HEK293 (cell line): ENCODE measurements around the gene RPL23.

Source experiments
- CTCF ChIA-PET: fragments of 350-600 bp; formaldehyde crosslinking; extraction: SDS; loops from one replicate; lab custom pipeline; 2021; ENCODE audit warnings: antibody characterized with exemption; lab: Yijun Ruan, JAX
- POLR2A ChIA-PET: fragments of 300-600 bp; formaldehyde crosslinking; extraction: SDS; loops from one replicate; lab custom pipeline; 2020; ENCODE audit warnings: antibody characterized with exemption, inconsistent platforms; lab: Yijun Ruan, JAX
- H3K27ac ChIP-seq: fragments of 200-500 bp; sonication (Bioruptor generic); 2 replicates; pipeline ENCODE4 v1.5.1; 2014; ENCODE audit warnings: low read depth, low read length, control low read depth, inconsistent platforms; ENCODE audit errors: extremely low read depth
- H3K36me3 ChIP-seq, 2 experiments: fragments of 200-500 bp in 1 of 2; sonication (Bioruptor generic) in 1 of 2; 1 replicate in 1 of 2; 2 replicates in 1 of 2; pipeline ENCODE4 v1.5.1; 2014 to 2017; ENCODE audit warnings: inconsistent platforms in 2 of 2, low read length in 2 of 2; ENCODE audit not compliant: control insufficient read depth in 2 of 2, insufficient read depth in 1 of 2
- H3K4me1 ChIP-seq: fragments of 200-500 bp; sonication (Bioruptor generic); 2 replicates; pipeline ENCODE4 v1.5.1; 2014; ENCODE audit warnings: mild to moderate bottlenecking, low read length, inconsistent platforms; ENCODE audit not compliant: control insufficient read depth, insufficient read depth
- H3K4me3 ChIP-seq: 2 replicates; pipeline ENCODE4 v1.5.1; 2011; ENCODE audit warnings: low read depth, mild to moderate bottlenecking, control low read depth, low read length, moderate library complexity
- H3K9me3 ChIP-seq: fragments of 200-500 bp; sonication (Bioruptor generic); 2 replicates; pipeline ENCODE4 v1.5.1; 2014; ENCODE audit warnings: low read depth, low read length, inconsistent platforms; ENCODE audit not compliant: control insufficient read depth, insufficient read depth
- ELK4 ChIP-seq: IDR thresholded peaks from 2 replicates; pipeline ENCODE4 v1.6.1; 2011; ENCODE audit warnings: mild to moderate bottlenecking, low read depth, low read length, borderline replicate concordance
- GLIS1 ChIP-seq: fragments of 450-650 bp; formaldehyde crosslinking; IDR thresholded peaks from 2 replicates; pipeline ENCODE4 v1.5.1; 2016; ENCODE audit warnings: missing biosample characterization, missing genetic modification characterization
- GLIS2 ChIP-seq: fragments of 450-650 bp; formaldehyde crosslinking; IDR thresholded peaks from 2 replicates; pipeline ENCODE4 v1.5.1; 2016; ENCODE audit warnings: missing biosample characterization, missing genetic modification characterization
- KLF16 ChIP-seq: fragments of 450-650 bp; formaldehyde crosslinking; IDR thresholded peaks from 2 replicates; pipeline ENCODE4 v1.5.1; 2017; ENCODE audit warnings: missing biosample characterization, missing genetic modification characterization
- KLF8 ChIP-seq: fragments of 450-650 bp; formaldehyde crosslinking; IDR thresholded peaks from 2 replicates; pipeline ENCODE4 v1.5.1; 2016; ENCODE audit warnings: missing biosample characterization, missing genetic modification characterization
- PRDM1 ChIP-seq: fragments of 450-650 bp; formaldehyde crosslinking; IDR thresholded peaks from 2 replicates; pipeline ENCODE4; 2016; ENCODE audit warnings: missing biosample characterization, missing genetic modification characterization
- SCRT2 ChIP-seq: fragments of 450-650 bp; formaldehyde crosslinking; IDR thresholded peaks from 2 replicates; pipeline ENCODE4 v1.5.1; 2016; ENCODE audit warnings: missing biosample characterization, missing genetic modification characterization
- SP7 ChIP-seq: fragments of 450-650 bp; formaldehyde crosslinking; IDR thresholded peaks from 2 replicates; pipeline ENCODE4 v1.5.1; 2016; ENCODE audit warnings: missing biosample characterization, missing genetic modification characterization
- WT1 ChIP-seq: fragments of 450-650 bp; formaldehyde crosslinking; IDR thresholded peaks from 2 replicates; pipeline ENCODE4 v1.5.1; 2016; ENCODE audit warnings: missing biosample characterization, missing genetic modification characterization
- ZBTB44 ChIP-seq: fragments of 450-650 bp; IDR thresholded peaks from 2 replicates; pipeline ENCODE4 v1.5.1; 2018; ENCODE audit warnings: missing biosample characterization, mild to moderate bottlenecking, missing genetic modification characterization
- ZEB2 ChIP-seq: fragments of 450-650 bp; formaldehyde crosslinking; IDR thresholded peaks from 2 replicates; pipeline ENCODE4 v1.5.1; 2016; ENCODE audit warnings: missing biosample characterization, missing genetic modification characterization
- ZNF18 ChIP-seq: fragments of 450-650 bp; formaldehyde crosslinking; IDR thresholded peaks from 2 replicates; pipeline ENCODE4 v1.5.1; 2016; ENCODE audit warnings: missing biosample characterization, missing genetic modification characterization
- ZNF2 ChIP-seq: fragments of 450-650 bp; formaldehyde crosslinking; IDR thresholded peaks from 2 replicates; pipeline ENCODE4 v1.5.1; 2016; ENCODE audit warnings: missing biosample characterization, missing genetic modification characterization
- ZNF335 ChIP-seq: fragments of 450-650 bp; formaldehyde crosslinking; conservative IDR thresholded peaks from 2 replicates; pipeline ENCODE4 v1.5.1; 2016; ENCODE audit warnings: missing biosample characterization, missing genetic modification characterization
- ZNF366 ChIP-seq: fragments of 450-650 bp; formaldehyde crosslinking; conservative IDR thresholded peaks from 2 replicates; pipeline ENCODE4 v1.5.1; 2016; ENCODE audit warnings: missing biosample characterization, missing genetic modification characterization
- ZNF449 ChIP-seq: fragments of 450-650 bp; formaldehyde crosslinking; IDR thresholded peaks from 2 replicates; pipeline ENCODE4 v1.5.1; 2017; ENCODE audit warnings: missing biosample characterization, mild to moderate bottlenecking, missing genetic modification characterization, moderate library complexity
- ZNF518A ChIP-seq: fragments of 450-650 bp; formaldehyde crosslinking; conservative IDR thresholded peaks from 2 replicates; pipeline ENCODE4 v1.5.1; 2016; ENCODE audit warnings: low read depth, missing biosample characterization, missing genetic modification characterization
- ZNF558 ChIP-seq: fragments of 450-650 bp; formaldehyde crosslinking; IDR thresholded peaks from 2 replicates; pipeline ENCODE4 v1.5.1; 2016; ENCODE audit warnings: missing biosample characterization, missing genetic modification characterization
- ZNF600 ChIP-seq: fragments of 450-650 bp; formaldehyde crosslinking; IDR thresholded peaks from 2 replicates; pipeline ENCODE4 v1.5.1; 2016; ENCODE audit warnings: missing biosample characterization, missing genetic modification characterization
- ZNF777 ChIP-seq: fragments of 450-650 bp; formaldehyde crosslinking; IDR thresholded peaks from 2 replicates; pipeline ENCODE4 v1.5.1; 2017; ENCODE audit warnings: missing biosample characterization, missing genetic modification characterization, borderline replicate concordance

Gene RPL23

GRCh38 chr17:38844261-38844757 lies 9.2 kb downstream of the RPL23 start:
- TF ChIP-seq WT1 (tag by site-specific recombination) = peak; percentile 11; the same call in 1 of the 2 replicates
- TF ChIP-seq ELK4 = no peak
- TF ChIP-seq ZNF2 (tag by site-specific recombination) = peak; percentile 27; the same call in 1 of the 2 replicates
- no peak for TF ChIP-seq GLIS2
- no peak for TF ChIP-seq ZNF518A (tag by site-specific recombination)
- TF ChIP-seq ZEB2 (tag by site-specific recombination) = peak; percentile 44; the same call in 1 of the 2 replicates
- TF ChIP-seq ZNF777 = no peak
- peak; percentile 86 for TF ChIP-seq GLIS1
- 0 out of 2 replicates have a peak, but pooled peaks have one; percentile 22 for TF ChIP-seq ZNF449 (tag by site-specific recombination)
- no peak for TF ChIP-seq KLF16 (tag by site-specific recombination)
- TF ChIP-seq SP7 = 0 out of 2 replicates have a peak, but pooled peaks have one; percentile 25
- no peak for TF ChIP-seq ZNF335 (tag by site-specific recombination)
- TF ChIP-seq ZNF366 (tag by site-specific recombination) = 0 out of 2 replicates have a peak, but pooled peaks have one; percentile 37
- TF ChIP-seq SCRT2 (tag by site-specific recombination) = peak; percentile 47; the same call in 1 of the 2 replicates
- peak; percentile 78; the same call in 1 of the 2 replicates for TF ChIP-seq ZBTB44 (tag by site-specific recombination)
- peak; percentile 21; the same call in 1 of the 2 replicates for TF ChIP-seq KLF8 (tag by site-specific recombination)
- no peak for TF ChIP-seq ZNF558 (tag by site-specific recombination)
- peak; percentile 20; the same call in 1 of the 2 replicates for TF ChIP-seq ZNF18 (tag by site-specific recombination)
- TF ChIP-seq ZNF600 (tag by site-specific recombination) = peak; percentile 97
- TF ChIP-seq PRDM1 (tag by site-specific recombination) = peak; percentile 67
- H3K36me3 ChIP-seq = peaks cover 28 to 29% of the 10 kb centered on the region in 2 experiments
- no peak overlapping the region for H3K4me3 ChIP-seq
- no peaks in the 10 kb centered on the region for H3K9me3 ChIP-seq
- no peaks in the 10 kb centered on the region for H3K4me1 ChIP-seq
- ChIA-PET CTCF (interaction anchor here (0.7 kb wide), 1 partner anchor 105 kb away, joined by 4 read pairs; no protein-coding TSS in a partner anchor), POLR2A (interaction anchor here (0.6 to 3.1 kb wide), 14 partner anchors 9 to 356 kb away, joined by 3 to 27 read pairs (median 4); partner anchors contain the start of genes CWC25, LASP1, RPL19 and RPL23)
- H3K27ac ChIP-seq = peak overlapping the region; percentile 32; the same call in 1 of the 2 replicates
